Measurements from ENCODE around the gene GAPT. TPM values are rescaled to one million over a fixed set of nuclear protein-coding genes. Genes with fewer than 3 reads are reported as not detected.
"Not testable (repeated sequence)": the region's sequence is repeated elsewhere in the genome, so short reads cannot be mapped to it uniquely, and the experiment has no call there.

The GAPT gene
- polyA plus RNA-seq, 4 donors, result 0.73 to 1.7 (median 1.1) TPM

GRCh38 chr5:58501778-58502417 is 10.7 kb downstream of the GAPT start:
- DNase-seq (ENCODE audit: low read depth in 4 of 4, low spot score in 3 of 4), result no peak

GRCh38 chr5:58503390-58504046 is 12.3 kb downstream of the GAPT start:
- DNase-seq (ENCODE audit: low read depth in 4 of 4, low spot score in 3 of 4), result no peak

GRCh38 chr5:58504766-58505165 is 13.5 kb downstream of the GAPT start:
- DNase-seq (ENCODE audit: low read depth in 4 of 4, low spot score in 3 of 4), result no peak

- DNase-seq (ENCODE audit: low read depth in 4 of 4, low spot score in 3 of 4), result no peak
Observed at GRCh38 chr5:58505502-58505901, 14.3 kb downstream of the GAPT start.

- DNase-seq (ENCODE audit: low read depth in 4 of 4, low spot score in 3 of 4), result no peak
Observed at GRCh38 chr5:58505971-58506640, 14.9 kb downstream of the GAPT start.

- DNase-seq (ENCODE audit: low read depth in 4 of 4, low spot score in 3 of 4), result no peak
Observed at GRCh38 chr5:58507715-58508114, 16.5 kb downstream of the GAPT start.

GRCh38 chr5:58517198-58517597 is 26.0 kb downstream of the GAPT start:
- DNase-seq (ENCODE audit: low read depth in 4 of 4, low spot score in 3 of 4), result no peak

- DNase-seq (ENCODE audit: low read depth in 4 of 4, low spot score in 3 of 4), result no peak
Observed at GRCh38 chr5:58523956-58524355, 32.7 kb downstream of the GAPT start.

- DNase-seq (ENCODE audit: low read depth in 4 of 4, low spot score in 3 of 4), result no peak
Observed at GRCh38 chr5:58524571-58524970, 33.3 kb downstream of the GAPT start.

GRCh38 chr5:58530942-58531490 is 39.8 kb downstream of the GAPT start:
- DNase-seq (ENCODE audit: low read depth in 4 of 4, low spot score in 3 of 4), result no peak

- not testable (repeated sequence) for DNase-seq (ENCODE audit: low read depth in 4 of 4, low spot score in 3 of 4)
Observed at GRCh38 chr5:58541935-58542334, 50.7 kb downstream of the GAPT start.

- no peak for DNase-seq (ENCODE audit: low read depth in 4 of 4, low spot score in 3 of 4)
Observed at GRCh38 chr5:58542709-58543108, 51.5 kb downstream of the GAPT start.

GRCh38 chr5:58543723-58544122 is 52.5 kb downstream of the GAPT start:
- no peak for DNase-seq (ENCODE audit: low read depth in 4 of 4, low spot score in 3 of 4)

- no peak for DNase-seq (ENCODE audit: low read depth in 4 of 4, low spot score in 3 of 4)
Observed at GRCh38 chr5:58544195-58544594, 53.0 kb downstream of the GAPT start.

GRCh38 chr5:58544926-58545325 is 53.7 kb downstream of the GAPT start:
- no peak for DNase-seq (ENCODE audit: low read depth in 4 of 4, low spot score in 3 of 4)

GRCh38 chr5:58545912-58546311 is 54.7 kb downstream of the GAPT start:
- DNase-seq (ENCODE audit: low read depth in 4 of 4, low spot score in 3 of 4), result no peak

Other genes starting within 250 kb of the GAPT start
- 100 to 1,000 TPM; 128 to 243 (median 231) TPM for gene PLK2, start 31.3 kb upstream of the GAPT start, polyA plus RNA-seq (ENCODE audit: insufficient read length in 4 of 4)
- gene RAB3C, start 91.6 kb downstream of the GAPT start, polyA plus RNA-seq (ENCODE audit: insufficient read length in 4 of 4), result 1 to 10 TPM; 1.9 to 3.9 (median 2.6) TPM